ENCODE results near the gene RNF112.

Gene RNF112

GRCh38 chr17:19376811-19377210 is 34.2 kb upstream of the RNF112 start:
- peak; percentile 81 for DNase-seq

- peak; percentile 99 for DNase-seq
These were observed 33.2 kb upstream of the RNF112 start for GRCh38 chr17:19377602-19378415.

- no peak for DNase-seq
These were observed 32.3 kb upstream of the RNF112 start, which contains the start of gene MAPK7 for GRCh38 chr17:19378416-19379360. Gene MAPK7, plus strand, starts transcription at chr17:19378498. Its CDS starts 403 bp downstream, at chr17:19378901.

GRCh38 chr17:19379361-19380065 is 31.5 kb upstream of the RNF112 start:
- no peak for DNase-seq

- DNase-seq: no peak
These were observed 30.3 kb upstream of the RNF112 start for GRCh38 chr17:19380481-19381301.

GRCh38 chr17:19381361-19381740 is 29.7 kb upstream of the RNF112 start:
- no peak for DNase-seq

- no peak for DNase-seq
These were observed 29.1 kb upstream of the RNF112 start for GRCh38 chr17:19381741-19382444.

- DNase-seq: no peak
These were observed 28.2 kb upstream of the RNF112 start for GRCh38 chr17:19382531-19383444.

GRCh38 chr17:19383681-19384470 is 27.2 kb upstream of the RNF112 start:
- no peak for DNase-seq

- peak; percentile 26 for DNase-seq
These were observed 26.2 kb upstream of the RNF112 start for GRCh38 chr17:19384723-19385391.

- no peak for DNase-seq
These were observed 25.5 kb upstream of the RNF112 start for GRCh38 chr17:19385521-19385983.

- DNase-seq: no peak
These were observed 24.7 kb upstream of the RNF112 start for GRCh38 chr17:19386051-19386929.

GRCh38 chr17:19386974-19387920 is 23.8 kb upstream of the RNF112 start, which contains the start of gene MFAP4:
Gene MFAP4, minus strand, starts transcription at chr17:19387190. Its CDS starts 35 bp downstream, at chr17:19387155.
- DNase-seq: no peak

- DNase-seq: no peak
These were observed 23.0 kb upstream of the RNF112 start for GRCh38 chr17:19387921-19388521.

- DNase-seq: no peak
These were observed 21.9 kb upstream of the RNF112 start for GRCh38 chr17:19388791-19389785.
